Spinal cord (tissue), 10 donors: ENCODE results near the gene MST1. TPM values are rescaled to one million over a fixed set of nuclear protein-coding genes. Genes with fewer than 3 reads are reported as not detected.

ENCODE experiments used
- DNase-seq, 6 donors: peaks; one replicate each; pipeline versions ENCODE4 v3.0.0 to v3.0.0-alpha.2; 2013 to 2015; ENCODE audit warnings: low spot score in 6 of 6, low read depth in 4 of 6
- H3K27ac ChIP-seq: one replicate; pipeline ENCODE4 v1.5.1; 2013; ENCODE audit warnings: low read depth, low read length, control low read depth
- H3K27me3 ChIP-seq: one replicate; pipeline ENCODE4 v1.6.1; 2013; ENCODE audit warnings: low read length; ENCODE audit not compliant: control insufficient read depth, insufficient read depth
- H3K36me3 ChIP-seq: one replicate; pipeline ENCODE4 v1.6.1; 2013; ENCODE audit warnings: low read length; ENCODE audit not compliant: control insufficient read depth, insufficient read depth
- H3K4me1 ChIP-seq: one replicate; pipeline ENCODE4 v1.6.1; 2013; ENCODE audit warnings: low read length; ENCODE audit not compliant: control insufficient read depth, insufficient read depth
- H3K4me3 ChIP-seq: one replicate; pipeline ENCODE4 v1.5.1; 2013; ENCODE audit warnings: low read depth, low read length, control low read depth
- H3K9me3 ChIP-seq: one replicate; pipeline ENCODE4 v1.6.1; 2013; ENCODE audit warnings: low read length; ENCODE audit not compliant: control insufficient read depth, insufficient read depth
- WGBS: methylation state at CpG from one replicate; pipeline ENCODE4 v1.1.5; 2013; ENCODE audit warnings: missing lambda C conversion rate; ENCODE audit not compliant: insufficient coverage; 5-methylcytosine and 5-hydroxymethylcytosine counted together
- polyA plus RNA-seq, 2 donors: library from polyadenylated mRNA; unstranded; fragments of 120-200 nt; gene quantifications; one replicate each; pipeline ENCODE4 v1.2.1, GENCODE V29; 2013; ENCODE audit not compliant: insufficient read length in 2 of 2
- total RNA-seq, 2 donors: library from RNA; depleted of rRNA in 1 of 2; stranded (reverse); fragments of 120-200 nt in 1 of 2; fragments of >200 nt in 1 of 2; gene quantifications; one replicate each; pipeline versions ENCODE4 v1.2.3 to v1.2.4, GENCODE V29; 2013 to 2014
- donor health status: healthy.

MST1 gene
- total and polyA plus RNA-seq, 4 donors = 10.7 to 62.6 (median 44.1) TPM

DNA sequence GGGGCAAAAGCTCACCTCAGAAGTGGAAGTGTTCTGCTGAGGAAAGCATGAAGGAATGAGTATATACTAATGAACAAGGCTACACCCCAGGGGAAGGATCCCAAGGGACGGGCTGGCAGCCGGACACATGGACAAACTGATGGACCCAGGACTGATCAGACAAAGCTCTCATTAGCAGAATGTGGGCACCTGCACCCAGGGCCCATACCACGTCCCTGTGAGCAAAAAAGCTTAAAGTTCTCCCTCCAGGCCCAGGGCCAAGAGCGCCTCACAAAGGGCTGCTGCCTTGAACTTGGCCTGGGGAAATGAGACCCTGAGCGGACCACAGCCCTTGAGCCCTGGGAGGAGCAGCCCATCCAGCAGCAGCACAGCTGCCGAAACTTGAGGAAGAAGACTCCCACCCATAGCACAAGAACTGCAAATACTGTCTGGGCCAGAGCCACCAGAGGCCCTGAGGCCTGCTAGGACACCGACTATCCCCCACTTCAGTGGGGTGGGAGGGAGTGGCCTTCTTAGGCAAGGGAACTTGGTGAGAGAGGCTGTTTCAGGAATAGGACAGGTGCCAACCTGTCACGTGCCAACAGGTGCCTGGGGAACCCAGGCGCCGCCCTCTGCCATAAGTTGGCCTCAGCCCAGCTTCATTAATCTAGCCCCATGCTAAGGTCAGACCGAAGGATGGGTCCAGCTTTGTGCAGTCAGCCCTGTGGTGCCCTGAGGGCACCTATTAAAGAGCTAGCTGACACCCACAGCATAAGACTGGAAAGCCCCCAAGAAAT is 36.8 kb upstream of the MST1 start:
- WGBS = 90% methylated on average over 8 of the region's 11 CpGs
- Histone ChIP-seq H3K4me1 (peaks cover 34% of the 10 kb centered on the region), H3K9me3 (no peaks in the 10 kb centered on the region), H3K27me3 (no peaks in the 10 kb centered on the region), H3K36me3 (peaks cover 79% of the 10 kb centered on the region), H3K4me3 (no peak overlapping the region), H3K27ac (no peak overlapping the region)
- DNase-seq = no peak

- H3K27ac ChIP-seq = peak overlapping the region; percentile 82
- peaks cover 45% of the 10 kb centered on the region for H3K4me1 ChIP-seq
- H3K4me3 ChIP-seq = peak overlapping the region; percentile 44
- WGBS = no CpG with 5 or more reads among the region's 6 CpGs
- H3K9me3 ChIP-seq = no peaks in the 10 kb centered on the region
- DNase-seq = no peak
- H3K36me3 ChIP-seq = peaks cover 76% of the 10 kb centered on the region
- H3K27me3 ChIP-seq = no peaks in the 10 kb centered on the region
These were observed 35.3 kb upstream of the MST1 start for GRCh38 chr3:49724586-49724985.

DNA sequence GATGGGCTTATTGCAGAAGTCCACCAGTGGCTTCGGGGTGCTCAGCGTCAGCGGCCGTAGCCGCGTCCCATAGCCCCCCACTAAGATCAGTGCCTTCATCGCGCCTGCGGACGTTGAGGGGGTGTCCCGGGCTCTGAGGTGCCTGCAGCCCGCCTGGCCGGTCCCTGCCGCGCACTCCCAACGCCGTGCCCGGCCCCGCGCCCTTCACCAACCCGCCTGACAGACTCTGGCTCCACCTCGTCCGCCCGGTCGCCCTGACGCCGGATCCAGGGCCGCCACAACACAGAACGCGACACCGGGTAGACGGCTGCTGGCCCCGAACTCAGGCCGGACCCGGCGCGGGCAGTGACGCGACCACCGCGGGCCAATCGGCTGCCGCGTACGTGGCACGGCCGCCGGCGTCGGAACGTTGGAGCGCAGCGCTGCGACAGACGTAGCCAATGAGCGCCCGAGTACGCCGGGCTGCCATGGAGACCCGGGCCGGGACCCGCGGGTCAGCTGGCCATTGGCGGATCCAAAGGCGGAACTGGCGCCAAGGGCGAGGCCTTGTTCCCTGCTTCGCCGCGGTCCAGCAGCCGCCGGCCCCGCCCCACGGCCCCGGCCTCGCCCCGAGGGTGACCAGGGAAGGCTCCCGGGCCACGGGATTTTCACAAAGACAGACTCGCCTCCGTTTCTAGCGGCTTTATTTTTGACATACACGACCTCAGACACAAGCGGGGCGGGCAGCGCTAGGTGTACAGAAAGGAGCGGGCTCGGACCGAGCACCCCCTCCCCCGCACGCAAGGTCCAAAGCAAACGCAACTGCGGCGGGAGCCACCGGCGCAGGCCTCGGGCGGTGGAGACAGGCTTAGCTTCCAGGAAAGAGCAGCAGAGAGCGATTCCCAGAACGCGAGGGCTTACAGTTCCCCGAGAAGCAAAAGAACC is 34.6 kb upstream of the MST1 start, which contains the start of gene GMPPB:
TSS of gene GMPPB (minus strand) at position 324 of the 924 bp plus-strand sequence. CDS start at position 99, 225 bp downstream.
- Histone ChIP-seq H3K27me3 (no peaks in the 10 kb centered on the region), H3K4me1 (peaks cover 52% of the 10 kb centered on the region), H3K4me3 (peak within 1 kb of the TSS; percentile 88), H3K9me3 (no peaks in the 10 kb centered on the region), H3K27ac (peak within 1 kb of the TSS; percentile 82), H3K36me3 (peaks cover 75% of the 10 kb centered on the region)
- DNase-seq = peak; percentile 76 to 98 (median 87)
- WGBS = under 1% methylated on average over 102 of the region's 102 CpGs

- Histone ChIP-seq H3K4me3 (peak overlapping the region; percentile 88), H3K4me1 (peaks cover 58% of the 10 kb centered on the region), H3K36me3 (peaks cover 77% of the 10 kb centered on the region), H3K27ac (peak overlapping the region; percentile 78), H3K9me3 (no peaks in the 10 kb centered on the region), H3K27me3 (no peaks in the 10 kb centered on the region)
- peak in 2 of 6 donors; percentile 55 to 79 for DNase-seq
- WGBS = 4% methylated on average over 20 of the region's 20 CpGs
These were observed 34.0 kb upstream of the MST1 start for GRCh38 chr3:49723296-49723627.

- H3K4me1 ChIP-seq = peaks cover 62% of the 10 kb centered on the region
- WGBS = 77% methylated on average over 8 of the region's 8 CpGs
- H3K4me3 ChIP-seq = peak overlapping the region; percentile 88
- H3K27ac ChIP-seq = peak overlapping the region; percentile 78
- H3K9me3 ChIP-seq = no peaks in the 10 kb centered on the region
- no peaks in the 10 kb centered on the region for H3K27me3 ChIP-seq
- DNase-seq = no peak
- H3K36me3 ChIP-seq = peaks cover 77% of the 10 kb centered on the region
These were observed 33.6 kb upstream of the MST1 start for GRCh38 chr3:49722896-49723295.

DNA sequence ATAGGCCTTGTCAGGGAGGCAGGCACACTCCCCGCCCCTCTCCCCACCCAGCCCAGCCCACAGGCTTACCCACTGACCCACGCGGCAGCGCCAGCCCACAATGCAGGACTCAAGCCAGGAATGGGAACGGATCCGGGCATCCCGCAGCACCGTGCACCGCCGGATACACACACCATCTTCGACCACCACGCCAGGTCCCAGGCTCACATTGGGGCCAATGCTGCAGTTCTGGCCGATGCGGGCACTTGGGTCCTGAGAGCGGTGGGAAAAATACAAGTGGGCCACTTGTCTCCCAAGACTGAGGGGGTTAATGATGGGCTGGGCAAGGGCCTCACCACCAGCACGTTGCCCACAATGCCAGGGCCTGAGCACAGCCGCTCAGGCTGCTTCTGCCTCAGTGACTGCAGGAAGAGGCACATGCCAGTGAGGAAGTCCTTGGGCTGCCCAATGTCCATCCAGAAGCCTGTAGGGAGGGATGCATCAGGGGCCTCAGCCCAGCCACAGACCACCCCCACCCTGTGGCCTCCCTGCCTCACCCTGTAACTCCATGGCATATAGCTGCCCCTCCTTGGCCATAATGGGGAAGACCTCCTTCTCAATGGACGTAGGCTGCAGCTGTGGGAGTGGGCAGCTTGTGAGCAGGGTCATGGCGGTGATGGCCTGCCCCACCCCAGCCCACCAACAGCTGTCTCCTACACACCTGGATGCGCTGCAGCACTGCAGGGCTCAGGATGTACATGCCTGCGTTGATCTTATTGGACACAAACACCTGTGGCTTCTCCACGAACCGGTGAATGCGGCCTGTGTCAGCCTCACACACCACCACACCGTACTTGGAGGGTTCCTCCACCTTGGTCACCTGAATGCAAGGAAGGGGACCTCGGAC is 32.9 kb upstream of the MST1 start:
- no peak for DNase-seq
- peaks cover 77% of the 10 kb centered on the region for H3K36me3 ChIP-seq
- H3K27ac ChIP-seq = no peak overlapping the region
- peaks cover 61% of the 10 kb centered on the region for H3K4me1 ChIP-seq
- 90% methylated on average over 24 of the region's 26 CpGs for WGBS
- no peak overlapping the region for H3K4me3 ChIP-seq
- H3K9me3 ChIP-seq = no peaks in the 10 kb centered on the region
- H3K27me3 ChIP-seq = no peaks in the 10 kb centered on the region

GRCh38 chr3:49721596-49721895 is 32.3 kb upstream of the MST1 start:
- H3K9me3 ChIP-seq = no peaks in the 10 kb centered on the region
- H3K36me3 ChIP-seq = peaks cover 77% of the 10 kb centered on the region
- peaks cover 60% of the 10 kb centered on the region for H3K4me1 ChIP-seq
- H3K27me3 ChIP-seq = no peaks in the 10 kb centered on the region
- DNase-seq = no peak
- no peak overlapping the region for H3K27ac ChIP-seq
- 91% methylated on average over 9 of the region's 9 CpGs for WGBS
- H3K4me3 ChIP-seq = no peak overlapping the region

DNA sequence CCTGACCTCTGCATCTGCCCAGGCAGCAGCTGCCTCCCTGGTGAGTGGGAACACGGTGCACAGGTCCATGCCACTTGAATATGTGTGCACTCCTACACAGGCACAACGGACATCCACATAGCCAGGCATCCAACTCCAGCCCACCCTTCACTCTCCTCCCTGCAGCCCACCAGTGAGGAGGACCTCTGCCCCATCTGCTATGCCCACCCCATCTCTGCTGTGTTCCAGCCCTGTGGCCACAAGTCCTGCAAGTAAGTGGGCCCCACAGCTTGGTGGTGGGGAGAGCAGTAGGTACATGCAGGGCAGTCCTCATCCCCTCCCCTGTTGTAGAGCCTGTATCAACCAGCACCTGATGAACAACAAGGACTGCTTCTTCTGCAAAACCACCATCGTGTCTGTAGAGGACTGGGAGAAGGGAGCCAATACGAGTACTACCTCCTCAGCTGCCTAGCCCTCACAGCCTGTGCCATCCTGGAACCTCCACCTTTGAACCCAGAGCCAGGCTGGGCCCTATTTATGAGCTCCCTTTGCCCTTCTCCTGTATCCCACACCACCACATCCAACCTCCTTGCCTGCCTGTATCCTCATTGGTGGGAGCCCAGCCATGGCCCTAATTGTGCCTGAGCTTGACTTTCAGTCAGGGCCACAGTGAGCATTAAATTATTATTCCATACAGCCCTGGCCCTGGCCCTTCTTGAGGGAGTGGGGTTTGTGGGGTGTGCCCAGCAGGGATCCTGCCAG is 31.8 kb upstream of the MST1 start:
- H3K27me3 ChIP-seq = no peaks in the 10 kb centered on the region
- DNase-seq = no peak
- H3K4me3 ChIP-seq = no peak overlapping the region
- no peaks in the 10 kb centered on the region for H3K9me3 ChIP-seq
- 80% methylated on average over 3 of the region's 4 CpGs for WGBS
- peaks cover 77% of the 10 kb centered on the region for H3K36me3 ChIP-seq
- no peak overlapping the region for H3K27ac ChIP-seq
- H3K4me1 ChIP-seq = peaks cover 60% of the 10 kb centered on the region
